IPS DF 6.9 (cell line): Measurements from ENCODE around the gene GCNT1.
"Not testable (repeated sequence)": the region's sequence is repeated elsewhere in the genome, so short reads cannot be mapped to it uniquely, and the experiment has no call there.

Source experiments
- DNase-seq: peaks from one replicate; pipeline ENCODE4 v3.0.0-alpha.2; 2013; ENCODE audit warnings: low read depth, low spot score
- H3K27ac ChIP-seq: one replicate; pipeline ENCODE4 v1.5.1; 2013; ENCODE audit warnings: low read length, control low read depth
- H3K27me3 ChIP-seq: 2 replicates; pipeline ENCODE4 v1.6.1; 2013; ENCODE audit warnings: mild to moderate bottlenecking, low read length; ENCODE audit not compliant: control insufficient read depth, insufficient read depth
- H3K36me3 ChIP-seq: 2 replicates; pipeline ENCODE4 v1.6.1; 2013; ENCODE audit warnings: low read length; ENCODE audit not compliant: control insufficient read depth, insufficient read depth
- H3K4me1 ChIP-seq: 2 replicates; pipeline ENCODE4 v1.6.1; 2013; ENCODE audit warnings: low read length; ENCODE audit not compliant: control insufficient read depth, insufficient read depth
- H3K4me3 ChIP-seq: 2 replicates; pipeline ENCODE4 v1.5.1; 2013; ENCODE audit warnings: mild to moderate bottlenecking, low read length
- H3K9me3 ChIP-seq: 2 replicates; pipeline ENCODE4 v1.6.1; 2013; ENCODE audit warnings: low read length, inconsistent platforms; ENCODE audit not compliant: control insufficient read depth, insufficient read depth
- WGBS: extraction: QIAGEN DNeasy Blood & Tissue Kit; methylation state at CpG from one replicate; pipeline ENCODE4 v1.1.7; 2013; ENCODE audit warnings: mixed read lengths, missing lambda C conversion rate; ENCODE audit not compliant: insufficient read length, insufficient coverage; 5-methylcytosine and 5-hydroxymethylcytosine counted together

Gene GCNT1

GRCh38 chr9:76519075-76519835, 60.3 kb downstream of the GCNT1 start:
- Histone ChIP-seq H3K27me3 (no peaks in the 10 kb centered on the region), H3K27ac (no peak overlapping the region), H3K4me3 (no peak overlapping the region), H3K9me3 (no peaks in the 10 kb centered on the region), H3K36me3 (no peaks in the 10 kb centered on the region), H3K4me1 (no peaks in the 10 kb centered on the region)
- no peak for DNase-seq
- no CpG with 5 or more reads among the region's 8 CpGs for WGBS

- no peak for DNase-seq
- H3K4me1 ChIP-seq = no peaks in the 10 kb centered on the region
- no CpG with 5 or more reads among the region's 6 CpGs for WGBS
Observed at GRCh38 chr9:76521244-76521681, 62.3 kb downstream of the GCNT1 start.

GRCh38 chr9:76521906-76522305, 62.9 kb downstream of the GCNT1 start:
- Histone ChIP-seq H3K36me3 (no peaks in the 10 kb centered on the region), H3K9me3 (no peaks in the 10 kb centered on the region), H3K27me3 (no peaks in the 10 kb centered on the region), H3K27ac (no peak overlapping the region), H3K4me1 (no peaks in the 10 kb centered on the region), H3K4me3 (no peak overlapping the region)
- WGBS = no CpG with 5 or more reads among the region's 3 CpGs
- no peak for DNase-seq

More at GRCh38 chr9:76521244-76521681, 62.3 kb downstream of the GCNT1 start:
- Histone ChIP-seq H3K9me3 (no peaks in the 10 kb centered on the region), H3K4me3 (no peak overlapping the region), H3K27me3 (no peaks in the 10 kb centered on the region), H3K27ac (no peak overlapping the region), H3K36me3 (no peaks in the 10 kb centered on the region)

DNA sequence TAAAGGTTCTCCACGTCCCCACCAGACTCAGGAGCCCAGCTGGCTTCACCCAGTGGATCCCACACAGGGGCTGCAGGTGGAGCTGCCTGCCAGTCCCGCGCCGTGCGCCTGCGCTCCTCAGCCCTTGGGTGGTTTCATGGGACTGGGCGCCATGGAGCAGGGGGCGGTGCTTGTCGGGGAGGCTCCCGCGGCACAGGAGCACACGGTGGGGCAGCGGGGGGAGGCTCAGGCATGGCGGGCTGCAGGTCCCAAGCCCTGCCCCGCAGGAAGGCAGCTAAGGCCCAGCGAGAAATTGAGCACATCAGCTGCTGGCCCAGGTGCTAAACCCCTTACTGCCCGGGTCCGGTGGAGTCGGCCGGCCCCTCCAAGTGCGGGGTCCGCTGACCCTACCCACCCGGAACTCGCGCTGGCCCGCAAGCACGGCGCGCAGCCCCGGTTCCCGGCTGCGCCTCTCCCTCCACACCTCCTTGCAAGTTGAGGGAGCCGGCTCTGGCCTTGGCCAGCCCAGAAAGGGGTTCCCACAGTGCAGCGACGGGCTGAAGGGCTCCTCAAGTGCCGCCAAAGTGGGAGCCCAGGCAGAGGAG, 64.7 kb downstream of the GCNT1 start:
- not testable (repeated sequence) for H3K27ac ChIP-seq, H3K4me1 ChIP-seq, DNase-seq, H3K27me3 ChIP-seq, H3K9me3 ChIP-seq, H3K36me3 ChIP-seq, H3K4me3 ChIP-seq
- no CpG with 5 or more reads among the region's 36 CpGs for WGBS

DNA sequence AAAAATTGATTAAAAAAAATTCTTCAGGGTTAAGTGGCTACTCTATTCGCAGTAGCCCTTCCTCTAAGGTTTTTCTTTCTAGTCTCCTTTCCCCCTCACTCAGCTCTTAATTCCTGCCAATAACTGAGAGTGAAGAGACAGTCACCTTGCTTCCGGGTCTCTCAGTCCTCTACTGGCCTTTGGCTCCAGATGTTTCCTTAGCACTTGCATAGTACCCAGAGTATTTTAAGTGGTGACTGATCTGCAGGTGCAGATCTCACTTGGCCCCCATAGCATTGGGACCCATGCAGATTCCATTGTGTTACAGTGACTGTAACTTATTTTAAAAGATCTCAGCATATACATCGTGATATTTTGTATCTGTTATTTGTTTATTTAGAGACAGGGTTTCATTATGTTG, 66.2 kb downstream of the GCNT1 start:
- DNase-seq = no peak
- H3K27ac ChIP-seq = no peak overlapping the region
- no peak overlapping the region for H3K4me3 ChIP-seq
- WGBS = no CpG with 5 or more reads among the region's 3 CpGs
- H3K36me3 ChIP-seq = no peaks in the 10 kb centered on the region
- H3K27me3 ChIP-seq = no peaks in the 10 kb centered on the region
- no peaks in the 10 kb centered on the region for H3K4me1 ChIP-seq
- H3K9me3 ChIP-seq = no peaks in the 10 kb centered on the region

- no peaks in the 10 kb centered on the region for H3K36me3 ChIP-seq
- no CpG with 5 or more reads among the region's 1 CpG for WGBS
- no peaks in the 10 kb centered on the region for H3K9me3 ChIP-seq
- H3K4me3 ChIP-seq = no peak overlapping the region
- H3K27ac ChIP-seq = no peak overlapping the region
- no peak for DNase-seq
- no peaks in the 10 kb centered on the region for H3K4me1 ChIP-seq
- no peaks in the 10 kb centered on the region for H3K27me3 ChIP-seq
Observed at GRCh38 chr9:76526026-76526425, 67.0 kb downstream of the GCNT1 start.

DNA sequence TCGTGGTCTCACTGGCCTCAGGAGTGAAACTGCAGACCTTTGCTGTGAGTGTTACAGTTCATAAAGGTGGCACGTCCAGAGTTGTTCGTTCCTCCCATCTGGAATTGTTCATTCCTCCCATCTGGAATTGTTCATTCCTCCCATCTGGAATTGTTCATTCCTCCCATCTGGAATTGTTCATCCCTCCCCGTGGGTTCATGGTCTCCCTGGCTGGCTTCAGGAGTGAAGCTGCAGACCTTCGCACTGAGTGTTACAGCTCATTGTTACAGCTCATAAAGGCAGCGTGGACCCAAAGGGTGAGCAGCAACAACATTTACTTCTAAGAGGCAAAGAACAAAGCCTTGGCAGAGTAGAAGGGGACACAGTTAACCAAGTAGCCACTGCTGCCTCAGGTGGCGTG, 69.1 kb downstream of the GCNT1 start:
- DNase-seq = no peak
- no CpG with 5 or more reads among the region's 7 CpGs for WGBS

DNA sequence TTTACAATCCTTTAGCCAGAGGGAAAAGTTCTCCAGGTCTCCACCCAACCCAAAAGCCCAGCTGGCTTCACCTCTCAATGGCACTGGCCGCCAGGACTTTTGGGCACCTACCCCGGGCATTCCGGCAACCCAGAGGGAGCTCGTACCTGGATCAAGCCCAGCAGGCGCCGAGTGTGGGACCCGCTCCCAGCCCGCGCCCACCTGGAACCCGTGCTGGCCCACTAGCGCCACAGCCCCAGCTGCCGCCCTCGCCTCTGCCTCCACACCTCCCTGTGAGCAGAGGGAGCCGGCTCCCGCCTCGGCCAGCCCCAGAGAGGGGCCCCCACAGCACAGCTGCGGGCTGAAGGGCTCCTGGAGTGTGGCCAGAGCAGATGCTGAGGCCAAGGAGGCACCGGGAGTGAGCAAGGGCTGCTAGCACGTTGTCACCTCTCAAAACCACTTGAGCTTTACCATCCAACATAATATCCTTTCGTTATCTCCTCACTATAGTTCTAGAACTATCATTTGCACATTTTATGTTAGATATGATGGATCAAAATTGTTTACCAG, 69.7 kb downstream of the GCNT1 start:
- H3K27me3 ChIP-seq = no peaks in the 10 kb centered on the region
- H3K4me3 ChIP-seq = no peak overlapping the region
- DNase-seq = no peak
- no CpG with 5 or more reads among the region's 20 CpGs for WGBS
- no peaks in the 10 kb centered on the region for H3K36me3 ChIP-seq
- H3K27ac ChIP-seq = no peak overlapping the region
- no peaks in the 10 kb centered on the region; the same call in 1 of the 2 replicates for H3K4me1 ChIP-seq
- no peaks in the 10 kb centered on the region for H3K9me3 ChIP-seq

More for the DNA sequence above, 69.1 kb downstream of the GCNT1 start:
- no peaks in the 10 kb centered on the region for H3K27me3 ChIP-seq
- H3K27ac ChIP-seq = no peak overlapping the region
- H3K36me3 ChIP-seq = no peaks in the 10 kb centered on the region
- H3K4me1 ChIP-seq = no peaks in the 10 kb centered on the region
- no peaks in the 10 kb centered on the region for H3K9me3 ChIP-seq
- no peak overlapping the region for H3K4me3 ChIP-seq

DNA sequence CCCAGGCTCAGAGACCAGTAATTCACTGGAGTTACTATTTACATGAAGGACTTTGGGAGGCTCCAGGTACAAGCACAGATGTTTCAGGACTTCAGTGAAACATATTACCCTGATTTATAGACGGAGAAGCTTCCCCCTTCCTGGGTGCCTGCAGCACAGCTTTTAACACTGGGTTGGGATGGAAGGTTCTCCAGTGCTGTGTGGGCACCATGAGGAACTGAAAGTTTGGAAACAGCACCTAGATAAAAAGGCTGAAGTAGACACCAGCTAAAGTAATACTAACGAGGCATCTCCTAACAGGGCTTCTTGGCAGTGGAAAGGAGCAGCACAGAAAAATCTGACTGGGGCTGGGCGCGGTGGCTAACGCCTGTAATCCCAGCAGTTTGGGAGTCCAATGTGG, 70.7 kb downstream of the GCNT1 start:
- no CpG with 5 or more reads among the region's 5 CpGs for WGBS
- no peak for DNase-seq
- no peaks in the 10 kb centered on the region for H3K36me3 ChIP-seq
- H3K27ac ChIP-seq = no peak overlapping the region
- no peaks in the 10 kb centered on the region for H3K27me3 ChIP-seq
- no peaks in the 10 kb centered on the region for H3K9me3 ChIP-seq
- no peaks in the 10 kb centered on the region; the same call in 1 of the 2 replicates for H3K4me1 ChIP-seq
- no peak overlapping the region for H3K4me3 ChIP-seq

GRCh38 chr9:76530458-76531110, 71.6 kb downstream of the GCNT1 start:
- Histone ChIP-seq H3K9me3 (no peaks in the 10 kb centered on the region), H3K36me3 (no peaks in the 10 kb centered on the region), H3K27me3 (no peaks in the 10 kb centered on the region), H3K27ac (no peak overlapping the region), H3K4me3 (no peak overlapping the region), H3K4me1 (no peaks in the 10 kb centered on the region; the same call in 1 of the 2 replicates)
- WGBS = no CpG with 5 or more reads among the region's 6 CpGs
- DNase-seq = no peak
